ENCODE measurements around the gene PBRM1. TPM values are rescaled to one million over a fixed set of nuclear protein-coding genes. Genes with fewer than 3 reads are reported as not detected.
A peak's percentile ranks its signal among the peaks of the same experiment; 100 is the strongest.

PBRM1 gene
- total RNA-seq, 1 donor, result 48.7 TPM

GRCh38 chr3:52712291-52713212 lies 26.8 kb upstream of the PBRM1 start:
- no peaks in the 10 kb centered on the region for H3K27me3 ChIP-seq (ENCODE audit: insufficient read depth, low read length)
- H3K9me3 ChIP-seq (ENCODE audit: low read depth, low read length), result no peaks in the 10 kb centered on the region

GRCh38 chr3:52710512-52710911 lies 24.8 kb upstream of the PBRM1 start:
- Histone ChIP-seq H3K4me1 (ENCODE audit: insufficient read depth, low read length) (peaks cover 36% of the 10 kb centered on the region), H3K27me3 (ENCODE audit: insufficient read depth, low read length) (no peaks in the 10 kb centered on the region), H3K4me3 (ENCODE audit: low read length) (no peak overlapping the region), H3K9me3 (ENCODE audit: low read depth, low read length) (no peaks in the 10 kb centered on the region)

More at GRCh38 chr3:52712291-52713212, 26.8 kb upstream of the PBRM1 start:
- Histone ChIP-seq H3K4me1 (ENCODE audit: insufficient read depth, low read length) (peaks cover 22% of the 10 kb centered on the region), H3K4me3 (ENCODE audit: low read length) (no peak overlapping the region)

- Histone ChIP-seq H3K4me1 (ENCODE audit: insufficient read depth, low read length) (peaks cover 55% of the 10 kb centered on the region), H3K4me3 (ENCODE audit: low read length) (no peak overlapping the region)
These were observed 21.9 kb upstream of the PBRM1 start for GRCh38 chr3:52707585-52707984.

GRCh38 chr3:52705688-52706686 lies 20.3 kb upstream of the PBRM1 start, which contains the start of the genes GLT8D1 and SPCS1:
TSS of gene GLT8D1 (minus strand) at chr3:52705791. CDS start at chr3:52700460, 5,331 bp downstream.
TSS of gene SPCS1 (plus strand) at chr3:52706106. CDS start at chr3:52706247, 141 bp downstream.
- Histone ChIP-seq H3K4me3 (ENCODE audit: low read length) (peak within 1 kb of the TSS; percentile 95), H3K27me3 (ENCODE audit: insufficient read depth, low read length) (no peaks in the 10 kb centered on the region), H3K4me1 (ENCODE audit: insufficient read depth, low read length) (peaks cover 55% of the 10 kb centered on the region), H3K9me3 (ENCODE audit: low read depth, low read length) (no peaks in the 10 kb centered on the region)

More at GRCh38 chr3:52707585-52707984, 21.9 kb upstream of the PBRM1 start:
- no peaks in the 10 kb centered on the region for H3K27me3 ChIP-seq (ENCODE audit: insufficient read depth, low read length)
- no peaks in the 10 kb centered on the region for H3K9me3 ChIP-seq (ENCODE audit: low read depth, low read length)

- Histone ChIP-seq H3K9me3 (ENCODE audit: low read depth, low read length) (no peaks in the 10 kb centered on the region), H3K27me3 (ENCODE audit: insufficient read depth, low read length) (no peaks in the 10 kb centered on the region), H3K4me1 (ENCODE audit: insufficient read depth, low read length) (peaks cover 53% of the 10 kb centered on the region), H3K4me3 (ENCODE audit: low read length) (peak overlapping the region; percentile 95)
These were observed 19.6 kb upstream of the PBRM1 start for GRCh38 chr3:52705438-52705687.

- Histone ChIP-seq H3K9me3 (ENCODE audit: low read depth, low read length) (no peaks in the 10 kb centered on the region), H3K27me3 (ENCODE audit: insufficient read depth, low read length) (no peaks in the 10 kb centered on the region), H3K4me3 (ENCODE audit: low read length) (peak overlapping the region; percentile 95), H3K4me1 (ENCODE audit: insufficient read depth, low read length) (peaks cover 47% of the 10 kb centered on the region)
These were observed 19.1 kb upstream of the PBRM1 start for GRCh38 chr3:52704611-52705437.

GRCh38 chr3:52703341-52703740 lies 17.6 kb upstream of the PBRM1 start:
- H3K27me3 ChIP-seq (ENCODE audit: insufficient read depth, low read length), result no peaks in the 10 kb centered on the region
- H3K9me3 ChIP-seq (ENCODE audit: low read depth, low read length), result no peaks in the 10 kb centered on the region
- peaks cover 38% of the 10 kb centered on the region for H3K4me1 ChIP-seq (ENCODE audit: insufficient read depth, low read length)
- H3K4me3 ChIP-seq (ENCODE audit: low read length), result no peak overlapping the region

GRCh38 chr3:52697632-52697965 lies 11.9 kb upstream of the PBRM1 start:
- Histone ChIP-seq H3K4me3 (ENCODE audit: low read length) (no peak overlapping the region), H3K9me3 (ENCODE audit: low read depth, low read length) (no peaks in the 10 kb centered on the region), H3K4me1 (ENCODE audit: insufficient read depth, low read length) (peaks cover 4% of the 10 kb centered on the region), H3K27me3 (ENCODE audit: insufficient read depth, low read length) (no peaks in the 10 kb centered on the region)

- Histone ChIP-seq H3K4me1 (ENCODE audit: insufficient read depth, low read length) (peaks cover 4% of the 10 kb centered on the region), H3K27me3 (ENCODE audit: insufficient read depth, low read length) (no peaks in the 10 kb centered on the region), H3K4me3 (ENCODE audit: low read length) (no peak overlapping the region), H3K9me3 (ENCODE audit: low read depth, low read length) (no peaks in the 10 kb centered on the region)
These were observed 11.3 kb upstream of the PBRM1 start for GRCh38 chr3:52696830-52697631.

GRCh38 chr3:52695798-52696671 lies 10.3 kb upstream of the PBRM1 start:
- no peak overlapping the region for H3K4me3 ChIP-seq (ENCODE audit: low read length)
- peaks cover 4% of the 10 kb centered on the region for H3K4me1 ChIP-seq (ENCODE audit: insufficient read depth, low read length)

GRCh38 chr3:52694528-52695189 lies 8.9 kb upstream of the PBRM1 start:
- Histone ChIP-seq H3K27me3 (ENCODE audit: insufficient read depth, low read length) (no peaks in the 10 kb centered on the region), H3K4me1 (ENCODE audit: insufficient read depth, low read length) (peaks cover 4% of the 10 kb centered on the region), H3K9me3 (ENCODE audit: low read depth, low read length) (no peaks in the 10 kb centered on the region), H3K4me3 (ENCODE audit: low read length) (no peak overlapping the region)

More at GRCh38 chr3:52695798-52696671, 10.3 kb upstream of the PBRM1 start:
- no peaks in the 10 kb centered on the region for H3K9me3 ChIP-seq (ENCODE audit: low read depth, low read length)
- H3K27me3 ChIP-seq (ENCODE audit: insufficient read depth, low read length), result no peaks in the 10 kb centered on the region

GRCh38 chr3:52693071-52693470 lies 7.4 kb upstream of the PBRM1 start:
- Histone ChIP-seq H3K27me3 (ENCODE audit: insufficient read depth, low read length) (no peaks in the 10 kb centered on the region), H3K4me1 (ENCODE audit: insufficient read depth, low read length) (peaks cover 4% of the 10 kb centered on the region), H3K9me3 (ENCODE audit: low read depth, low read length) (no peaks in the 10 kb centered on the region), H3K4me3 (ENCODE audit: low read length) (no peak overlapping the region)

GRCh38 chr3:52690560-52690959 lies 4.8 kb upstream of the PBRM1 start:
- Histone ChIP-seq H3K4me3 (ENCODE audit: low read length) (no peak overlapping the region), H3K4me1 (ENCODE audit: insufficient read depth, low read length) (peaks cover 16% of the 10 kb centered on the region), H3K9me3 (ENCODE audit: low read depth, low read length) (no peaks in the 10 kb centered on the region), H3K27me3 (ENCODE audit: insufficient read depth, low read length) (no peaks in the 10 kb centered on the region)
